ENCODE results near the gene MAP2K3.

DNA sequence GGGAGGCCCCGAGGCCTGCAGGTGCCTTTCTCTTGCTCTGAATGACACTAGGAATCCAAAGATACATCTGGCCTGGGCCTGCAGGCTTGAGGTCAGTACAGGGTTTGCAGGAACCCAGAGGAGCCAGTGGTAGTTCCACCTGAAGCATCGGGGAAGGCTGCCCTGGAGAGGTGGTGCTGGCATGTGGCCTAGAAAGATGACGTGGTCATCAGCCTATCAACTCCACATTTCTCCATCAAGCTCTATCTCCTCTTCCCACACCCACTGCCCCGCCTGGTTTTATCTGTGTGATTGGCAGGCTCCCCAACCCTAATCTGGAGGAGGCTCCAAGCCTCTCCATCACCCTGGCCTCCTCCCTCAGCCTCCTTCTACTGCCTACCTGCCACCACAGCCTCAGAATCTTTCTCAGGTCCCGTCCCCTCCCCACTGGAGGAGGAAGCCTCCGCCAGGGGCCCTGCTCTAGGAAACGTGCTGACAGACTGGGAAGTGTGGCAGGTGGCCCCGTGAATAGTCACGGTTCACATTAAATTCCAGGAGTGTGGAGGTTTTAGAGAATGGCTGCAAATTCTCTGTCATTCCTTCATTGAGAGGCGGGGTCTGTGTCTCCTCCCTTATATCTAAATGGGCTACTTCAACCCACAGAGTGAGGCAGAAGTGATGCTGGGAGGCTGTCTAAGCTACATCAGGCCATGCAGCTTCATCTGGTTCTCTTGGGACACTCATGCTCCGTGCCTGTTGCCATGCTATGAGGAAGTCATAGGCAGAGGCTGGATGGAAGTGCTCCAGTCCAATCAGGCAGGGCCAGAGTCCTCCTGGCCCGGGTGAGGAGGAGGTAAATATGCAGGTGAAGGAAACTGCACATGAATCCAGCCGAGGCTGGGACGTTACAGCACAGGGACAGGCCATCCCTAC is 11.4 kb upstream of the MAP2K3 start:
- TF ChIP-seq POLR2A (IDR thresholded peaks at IDR 0.05) = no peak
- TF ChIP-seq, protein P1, sequence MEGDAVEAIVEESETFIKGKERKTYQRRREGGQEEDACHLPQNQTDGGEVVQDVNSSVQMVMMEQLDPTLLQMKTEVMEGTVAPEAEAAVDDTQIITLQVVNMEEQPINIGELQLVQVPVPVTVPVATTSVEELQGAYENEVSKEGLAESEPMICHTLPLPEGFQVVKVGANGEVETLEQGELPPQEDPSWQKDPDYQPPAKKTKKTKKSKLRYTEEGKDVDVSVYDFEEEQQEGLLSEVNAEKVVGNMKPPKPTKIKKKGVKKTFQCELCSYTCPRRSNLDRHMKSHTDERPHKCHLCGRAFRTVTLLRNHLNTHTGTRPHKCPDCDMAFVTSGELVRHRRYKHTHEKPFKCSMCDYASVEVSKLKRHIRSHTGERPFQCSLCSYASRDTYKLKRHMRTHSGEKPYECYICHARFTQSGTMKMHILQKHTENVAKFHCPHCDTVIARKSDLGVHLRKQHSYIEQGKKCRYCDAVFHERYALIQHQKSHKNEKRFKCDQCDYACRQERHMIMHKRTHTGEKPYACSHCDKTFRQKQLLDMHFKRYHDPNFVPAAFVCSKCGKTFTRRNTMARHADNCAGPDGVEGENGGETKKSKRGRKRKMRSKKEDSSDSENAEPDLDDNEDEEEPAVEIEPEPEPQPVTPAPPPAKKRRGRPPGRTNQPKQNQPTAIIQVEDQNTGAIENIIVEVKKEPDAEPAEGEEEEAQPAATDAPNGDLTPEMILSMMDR (IDR thresholded peaks at IDR 0.05) = no peak
- TF ChIP-seq POLR2AphosphoS5 (IDR thresholded peaks at IDR 0.05) = no peak
